Stimulated activated naive B cell treated with anti-CD40 and anti-IgM and Interleukin-4, amounts not matched to agents 10 μg/mL and 1 μg/mL and 100 μg/mL, for 72 hours (primary cell): Measurements from ENCODE around the gene ASS1.

Experiments used
- ATAC-seq, 2 donors: fragments of 150-1000 bp; cut with Tn5 transposase; replicated peaks; 2 replicates each; pipeline ENCODE4 v1.10.0; 2021; ENCODE audit warnings: moderate library complexity in 1 of 2
- DNase-seq: peaks from one replicate; pipeline ENCODE4 v3.0.0; 2021
- H3K27ac Mint-ChIP-seq: one replicate; pipeline ENCODE4 v1.8.0; 2022; ENCODE audit warnings: mild to moderate bottlenecking, mixed read lengths
- H3K27me3 Mint-ChIP-seq, 2 donors: one replicate each; pipeline ENCODE4 v1.8.0; 2022; ENCODE audit warnings: mixed read lengths in 2 of 2
- H3K36me3 Mint-ChIP-seq, 2 donors: one replicate each; pipeline ENCODE4 v1.8.0; 2022; ENCODE audit warnings: mixed read lengths in 2 of 2, mild to moderate bottlenecking in 1 of 2
- H3K4me1 Mint-ChIP-seq, 2 donors: one replicate each; pipeline ENCODE4 v1.8.0; 2022; ENCODE audit warnings: mixed read lengths in 2 of 2, mild to moderate bottlenecking in 1 of 2
- H3K4me3 Mint-ChIP-seq, 2 donors: one replicate each; pipeline ENCODE4 v1.8.0; 2022; ENCODE audit warnings: mild to moderate bottlenecking in 2 of 2, mixed read lengths in 2 of 2, moderate library complexity in 1 of 2
- H3K9me3 Mint-ChIP-seq, 2 donors: one replicate each; pipeline ENCODE4 v1.8.0; 2022; ENCODE audit warnings: mixed read lengths in 2 of 2, mild to moderate bottlenecking in 1 of 2

The ASS1 gene

GRCh38 chr9:130490981-130491380, 46.2 kb downstream of the ASS1 start:
- peaks cover 4 to 5% of the 10 kb centered on the region in 2 donors for H3K36me3 Mint-ChIP-seq
- no peak for DNase-seq
- no peak for ATAC-seq
- peaks cover 11 to 34% of the 10 kb centered on the region in 2 donors for H3K27me3 Mint-ChIP-seq
- no peak overlapping the region for H3K4me3 Mint-ChIP-seq
- H3K9me3 Mint-ChIP-seq: peaks cover 9 to 15% of the 10 kb centered on the region in 2 donors
- H3K4me1 Mint-ChIP-seq: peaks cover 0 to 2% of the 10 kb centered on the region in 2 donors
- no peak overlapping the region for H3K27ac Mint-ChIP-seq

- ATAC-seq: no peak
- Mint-ChIP-seq H3K4me1 (peaks cover 0 to 2% of the 10 kb centered on the region in 2 donors), H3K27ac (no peak overlapping the region), H3K27me3 (peaks cover 14 to 34% of the 10 kb centered on the region in 2 donors), H3K9me3 (peaks cover 9 to 15% of the 10 kb centered on the region in 2 donors), H3K36me3 (peaks cover 4 to 5% of the 10 kb centered on the region in 2 donors), H3K4me3 (no peak overlapping the region)
- DNase-seq: no peak
Measured at GRCh38 chr9:130491830-130492482, 47.2 kb downstream of the ASS1 start.

DNA sequence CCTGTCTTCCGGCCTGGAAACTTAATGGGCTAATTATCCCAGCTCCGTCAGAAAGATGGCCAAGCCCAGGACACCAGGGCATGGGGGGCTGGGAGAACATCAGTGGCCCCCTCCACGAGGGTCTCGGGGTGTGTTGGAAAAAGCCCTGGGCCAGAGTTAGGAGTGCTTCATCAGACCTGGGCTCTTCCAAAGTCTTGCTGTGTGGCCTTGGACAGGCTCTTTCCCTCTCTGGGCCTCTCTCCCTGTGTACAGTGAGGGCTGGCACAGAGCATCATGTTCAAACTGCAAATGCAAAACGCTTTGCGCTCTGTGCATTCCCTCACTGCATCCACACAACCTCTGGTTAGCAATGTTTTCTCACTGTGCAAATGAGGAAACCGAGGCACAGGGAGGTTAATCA, 48.3 kb downstream of the ASS1 start:
- ATAC-seq (no peak), DNase-seq (no peak)
- peaks cover 16 to 33% of the 10 kb centered on the region in 2 donors for H3K27me3 Mint-ChIP-seq
- H3K27ac Mint-ChIP-seq: no peak overlapping the region
- H3K9me3 Mint-ChIP-seq: peaks cover 9 to 15% of the 10 kb centered on the region in 2 donors
- peaks cover 4 to 5% of the 10 kb centered on the region in 2 donors for H3K36me3 Mint-ChIP-seq
- H3K4me1 Mint-ChIP-seq: no peaks in the 10 kb centered on the region
- no peak overlapping the region for H3K4me3 Mint-ChIP-seq

DNA sequence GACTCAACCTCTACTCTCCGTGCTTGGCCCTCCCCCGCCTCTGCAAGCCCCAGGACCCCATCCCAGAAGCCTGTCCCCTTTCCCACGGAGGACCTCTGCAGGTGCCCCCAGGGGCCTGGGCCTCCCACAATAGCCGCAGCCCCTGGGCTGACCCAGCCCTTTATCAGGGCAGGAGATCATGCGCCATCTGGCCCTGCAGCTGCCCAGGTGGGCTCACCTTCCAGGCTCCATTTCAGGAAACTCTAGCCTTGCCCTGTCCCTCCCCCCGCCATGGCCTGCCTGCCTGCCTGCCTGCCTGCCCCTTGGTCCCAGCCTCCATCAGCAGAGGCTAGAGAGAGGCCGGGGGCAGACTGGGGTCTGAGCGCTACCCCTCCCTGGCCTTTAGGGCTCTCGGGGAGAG, 48.7 kb downstream of the ASS1 start:
- no peak overlapping the region for H3K4me3 Mint-ChIP-seq
- no peak overlapping the region for H3K27ac Mint-ChIP-seq
- H3K27me3 Mint-ChIP-seq: peaks cover 16 to 28% of the 10 kb centered on the region in 2 donors
- H3K4me1 Mint-ChIP-seq: no peaks in the 10 kb centered on the region
- DNase-seq (no peak), ATAC-seq (no peak)
- H3K9me3 Mint-ChIP-seq: peaks cover 9 to 15% of the 10 kb centered on the region in 2 donors
- H3K36me3 Mint-ChIP-seq: peaks cover 4 to 5% of the 10 kb centered on the region in 2 donors

DNA sequence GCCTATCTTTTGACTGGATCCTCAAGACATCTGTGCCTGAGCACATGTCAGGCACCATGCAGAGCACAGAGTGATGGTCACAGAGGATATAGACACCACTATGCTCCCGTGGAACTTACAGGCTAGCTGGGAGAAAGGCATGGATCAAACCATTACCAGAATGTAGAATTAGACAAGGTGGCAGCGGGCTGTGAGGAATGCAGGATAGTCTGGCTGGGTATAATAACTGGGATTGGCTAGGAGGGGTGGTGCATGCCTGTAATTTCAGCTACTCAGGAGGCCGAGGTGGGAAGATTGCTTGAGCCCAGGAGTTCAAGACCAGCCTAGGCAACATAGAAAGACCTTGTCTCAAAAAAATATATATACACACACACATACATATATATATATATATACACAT, 50.3 kb downstream of the ASS1 start:
- peaks cover 4 to 5% of the 10 kb centered on the region in 2 donors for H3K36me3 Mint-ChIP-seq
- peaks cover 9 to 15% of the 10 kb centered on the region in 2 donors for H3K9me3 Mint-ChIP-seq
- no peak overlapping the region for H3K4me3 Mint-ChIP-seq
- peaks cover 16 to 33% of the 10 kb centered on the region in 2 donors for H3K27me3 Mint-ChIP-seq
- no peaks in the 10 kb centered on the region for H3K4me1 Mint-ChIP-seq
- DNase-seq (no peak), ATAC-seq (no peak)
- no peak overlapping the region for H3K27ac Mint-ChIP-seq

DNA sequence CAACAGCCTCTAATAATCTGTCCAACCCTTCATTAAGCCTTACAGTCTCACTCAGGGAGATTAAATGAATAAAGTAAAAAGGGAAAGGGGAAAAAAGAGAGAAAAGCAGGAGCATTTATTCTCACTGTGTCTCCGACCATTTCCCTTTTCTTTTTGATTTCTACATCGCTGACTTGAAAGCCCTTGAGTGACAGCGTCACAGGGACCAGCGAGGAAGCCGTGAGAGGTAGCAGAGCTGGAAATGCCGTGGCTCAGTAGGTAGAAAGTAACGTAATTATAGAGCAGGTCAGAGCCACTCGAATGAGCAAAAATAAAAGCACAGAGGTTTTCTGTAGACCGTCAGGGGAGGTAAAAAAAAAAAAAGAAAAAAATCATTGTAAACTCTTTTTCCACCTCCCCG, 52.4 kb downstream of the ASS1 start:
- H3K36me3 Mint-ChIP-seq: peaks cover 4 to 5% of the 10 kb centered on the region in 2 donors
- no peak for ATAC-seq
- H3K27ac Mint-ChIP-seq: no peak overlapping the region
- no peaks in the 10 kb centered on the region for H3K4me1 Mint-ChIP-seq
- no peak overlapping the region for H3K4me3 Mint-ChIP-seq
- DNase-seq: no peak
- H3K27me3 Mint-ChIP-seq: peaks cover 16 to 33% of the 10 kb centered on the region in 2 donors
- peaks cover 9 to 15% of the 10 kb centered on the region in 2 donors for H3K9me3 Mint-ChIP-seq

DNA sequence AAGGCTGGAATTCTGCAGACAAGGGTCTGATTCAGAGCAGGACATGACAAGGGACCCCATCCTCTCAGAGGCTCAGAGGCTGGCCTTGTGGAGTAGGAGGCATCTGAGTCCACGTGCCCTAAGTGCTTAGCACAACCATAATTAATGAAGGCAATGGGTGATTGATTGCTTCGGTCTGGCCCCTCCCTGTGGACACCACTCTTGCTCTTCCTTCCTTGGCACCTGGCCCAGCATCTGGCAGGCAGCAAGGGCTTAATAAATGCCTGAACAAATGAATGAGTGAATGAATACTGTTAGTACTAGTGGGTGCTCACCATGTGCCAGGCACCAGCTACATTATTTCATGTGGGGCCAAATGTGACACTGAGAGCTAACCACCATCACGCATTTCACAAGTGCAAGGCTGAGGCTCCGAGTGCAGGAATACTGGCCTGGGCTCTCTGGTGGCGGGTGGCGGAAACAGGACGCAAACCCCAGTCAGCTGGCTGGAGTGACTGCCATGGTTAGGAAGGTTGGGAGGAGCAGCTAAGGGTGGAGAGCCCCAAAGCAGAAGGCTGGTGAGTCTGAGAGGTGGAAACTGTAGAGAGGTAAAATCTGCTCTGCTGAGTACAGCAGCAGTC, 53.6 kb downstream of the ASS1 start:
- DNase-seq: no peak

DNA sequence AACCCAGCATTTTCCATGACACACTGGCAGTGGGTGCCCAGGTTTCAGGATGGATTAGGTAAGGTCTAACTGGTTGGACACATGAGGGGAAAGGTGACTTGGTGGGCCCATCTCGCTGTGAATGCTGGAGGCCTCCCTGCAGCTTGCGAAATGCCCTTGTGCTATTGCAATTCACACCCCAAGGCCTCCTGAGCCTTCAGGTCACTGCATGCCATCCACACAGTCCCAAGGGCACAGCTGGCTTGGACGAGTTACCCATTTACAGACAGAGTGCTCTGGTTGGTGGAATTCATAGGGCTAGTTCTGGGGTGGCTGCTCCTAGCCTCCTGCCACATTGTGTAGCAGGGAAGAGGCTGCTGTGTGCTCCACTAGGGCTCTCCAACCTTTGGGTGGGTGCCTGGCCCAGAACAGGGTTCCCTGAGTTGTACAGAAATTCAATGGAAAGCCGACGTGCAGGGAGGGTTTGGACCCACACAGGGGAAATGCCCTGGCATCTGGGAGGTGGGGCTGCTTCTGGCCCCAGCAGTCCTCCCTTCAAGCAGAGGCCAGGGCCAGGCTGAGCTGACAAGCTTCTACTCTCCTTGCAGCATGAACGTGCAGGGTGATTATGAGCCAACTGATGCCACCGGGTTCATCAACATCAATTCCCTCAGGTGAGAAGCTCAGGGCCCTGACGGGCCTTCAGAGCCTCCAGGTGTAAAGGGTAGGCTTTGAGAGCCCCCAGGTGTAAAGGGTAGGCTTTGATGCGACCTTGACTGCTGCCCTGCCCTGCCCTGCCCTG, 54.3 kb downstream of the ASS1 start:
- Mint-ChIP-seq H3K9me3 (peaks cover 9 to 15% of the 10 kb centered on the region in 2 donors), H3K4me1 (no peaks in the 10 kb centered on the region), H3K4me3 (no peak overlapping the region), H3K27ac (no peak overlapping the region), H3K27me3 (peaks cover 11 to 22% of the 10 kb centered on the region in 2 donors), H3K36me3 (peaks cover 4 to 5% of the 10 kb centered on the region in 2 donors)
- ATAC-seq: no peak
- DNase-seq: no peak

More for the DNA sequence above, 53.6 kb downstream of the ASS1 start:
- peaks cover 9 to 15% of the 10 kb centered on the region in 2 donors for H3K9me3 Mint-ChIP-seq
- no peak overlapping the region for H3K27ac Mint-ChIP-seq
- ATAC-seq: no peak
- no peaks in the 10 kb centered on the region for H3K4me1 Mint-ChIP-seq
- H3K27me3 Mint-ChIP-seq: peaks cover 11 to 22% of the 10 kb centered on the region in 2 donors
- peaks cover 4 to 5% of the 10 kb centered on the region in 2 donors for H3K36me3 Mint-ChIP-seq
- no peak overlapping the region for H3K4me3 Mint-ChIP-seq

- Mint-ChIP-seq H3K4me1 (no peaks in the 10 kb centered on the region), H3K27ac (no peak overlapping the region), H3K4me3 (no peak overlapping the region), H3K27me3 (peaks cover 9 to 17% of the 10 kb centered on the region in 2 donors), H3K9me3 (peaks cover 7 to 8% of the 10 kb centered on the region in 2 donors), H3K36me3 (peaks cover 3 to 4% of the 10 kb centered on the region in 2 donors)
- DNase-seq: no peak
- no peak for ATAC-seq
Measured at GRCh38 chr9:130499804-130500263, 55.1 kb downstream of the ASS1 start.

GRCh38 chr9:130500340-130501180, 55.8 kb downstream of the ASS1 start:
- no peak overlapping the region for H3K4me3 Mint-ChIP-seq
- peaks cover 6 to 10% of the 10 kb centered on the region in 2 donors for H3K27me3 Mint-ChIP-seq
- DNase-seq (no peak), ATAC-seq (no peak)
- no peaks in the 10 kb centered on the region for H3K4me1 Mint-ChIP-seq
- no peak overlapping the region for H3K27ac Mint-ChIP-seq
- peaks cover 2 to 3% of the 10 kb centered on the region in 2 donors for H3K9me3 Mint-ChIP-seq
- no peaks in the 10 kb centered on the region for H3K36me3 Mint-ChIP-seq

DNA sequence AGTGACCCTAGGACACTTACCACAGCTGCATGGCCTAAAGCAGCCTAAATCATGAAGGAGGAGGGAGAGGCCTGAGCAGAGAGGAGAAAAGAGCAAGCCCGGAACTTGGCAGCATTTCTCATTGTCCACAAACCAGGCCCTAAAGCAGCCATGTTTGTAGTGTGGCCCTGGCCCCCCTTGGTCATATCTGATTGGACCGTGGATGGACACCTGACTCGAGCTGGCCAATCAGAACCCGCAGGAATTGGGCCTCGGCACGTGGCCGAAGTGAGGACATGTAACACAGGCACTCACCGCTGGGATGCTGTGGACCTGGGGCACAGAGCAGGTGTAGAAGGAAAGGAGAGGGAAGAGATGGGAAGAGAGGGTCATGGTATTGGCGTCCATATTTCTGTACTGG, 56.9 kb downstream of the ASS1 start:
- Mint-ChIP-seq H3K27ac (no peak overlapping the region), H3K36me3 (no peaks in the 10 kb centered on the region), H3K27me3 (peaks cover 5 to 6% of the 10 kb centered on the region in 2 donors), H3K4me1 (no peaks in the 10 kb centered on the region), H3K9me3 (no peaks in the 10 kb centered on the region), H3K4me3 (no peak overlapping the region)
- ATAC-seq (no peak), DNase-seq (no peak)

DNA sequence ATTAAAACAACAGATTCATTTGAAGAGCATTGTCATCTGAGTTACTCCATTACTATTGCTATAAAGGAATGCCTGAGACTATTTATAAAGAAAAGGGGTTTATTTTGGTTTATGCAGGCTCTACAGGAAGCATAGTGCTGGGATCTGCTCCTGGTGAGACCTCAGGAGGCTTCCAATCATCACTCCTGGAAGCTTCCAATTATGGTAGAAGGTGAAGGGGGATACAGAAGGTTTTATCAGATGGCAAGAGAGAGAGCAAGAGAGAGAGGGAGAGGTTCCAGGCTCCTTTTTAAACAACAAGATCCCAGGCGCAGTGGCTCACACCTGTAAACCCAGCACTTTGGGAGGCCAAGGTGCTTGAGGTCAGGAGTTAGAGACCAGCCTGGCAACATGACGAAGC, 63.5 kb downstream of the ASS1 start:
- DNase-seq: no peak
- H3K4me3 Mint-ChIP-seq: no peak overlapping the region
- peaks cover 16 to 20% of the 10 kb centered on the region in 2 donors for H3K27me3 Mint-ChIP-seq
- no peak for ATAC-seq
- H3K36me3 Mint-ChIP-seq: peaks cover 3 to 4% of the 10 kb centered on the region in 2 donors
- no peak overlapping the region for H3K27ac Mint-ChIP-seq
- H3K9me3 Mint-ChIP-seq: peaks cover 9 to 11% of the 10 kb centered on the region in 2 donors
- H3K4me1 Mint-ChIP-seq: no peaks in the 10 kb centered on the region

- no peak overlapping the region for H3K4me3 Mint-ChIP-seq
- no peak for DNase-seq
- H3K4me1 Mint-ChIP-seq: no peaks in the 10 kb centered on the region
- H3K27me3 Mint-ChIP-seq: peaks cover 16 to 23% of the 10 kb centered on the region in 2 donors
- H3K36me3 Mint-ChIP-seq: peaks cover 3 to 4% of the 10 kb centered on the region in 2 donors
- H3K9me3 Mint-ChIP-seq: peaks cover 9 to 11% of the 10 kb centered on the region in 2 donors
- ATAC-seq: no peak
- no peak overlapping the region for H3K27ac Mint-ChIP-seq
Measured at GRCh38 chr9:130512199-130512598, 67.4 kb downstream of the ASS1 start.

GRCh38 chr9:130513078-130513477, 68.3 kb downstream of the ASS1 start:
- peaks cover 9 to 11% of the 10 kb centered on the region in 2 donors for H3K9me3 Mint-ChIP-seq
- H3K36me3 Mint-ChIP-seq: peaks cover 3 to 4% of the 10 kb centered on the region in 2 donors
- peaks cover 23 to 32% of the 10 kb centered on the region in 2 donors for H3K27me3 Mint-ChIP-seq
- no peak overlapping the region for H3K4me3 Mint-ChIP-seq
- DNase-seq: no peak
- no peak for ATAC-seq
- no peak overlapping the region for H3K27ac Mint-ChIP-seq
- H3K4me1 Mint-ChIP-seq: no peaks in the 10 kb centered on the region
